ENCODE data around the gene GPR158.

Gene GPR158

GRCh38 chr10:25405871-25406270 lies 231.1 kb downstream of the GPR158 start:
- no peak for DNase-seq

- no peak for DNase-seq
Observed at GRCh38 chr10:25417611-25418010, 242.8 kb downstream of the GPR158 start.

GRCh38 chr10:25425776-25426175 lies 251.0 kb downstream of the GPR158 start:
- DNase-seq = no peak

- DNase-seq = no peak
Observed at GRCh38 chr10:25436431-25436830, 261.6 kb downstream of the GPR158 start.

GRCh38 chr10:25441270-25441669 lies 266.5 kb downstream of the GPR158 start:
- DNase-seq = no peak

- no peak for DNase-seq
Observed at GRCh38 chr10:25444266-25444665, 269.5 kb downstream of the GPR158 start.

- no peak for DNase-seq
Observed at GRCh38 chr10:25451401-25451800, 276.6 kb downstream of the GPR158 start.

- DNase-seq = no peak
Observed at GRCh38 chr10:25453619-25454018, 278.8 kb downstream of the GPR158 start.

- DNase-seq = no peak
Observed at GRCh38 chr10:25455980-25456567, 281.3 kb downstream of the GPR158 start.

- no peak for DNase-seq
Observed at GRCh38 chr10:25457552-25457951, 282.8 kb downstream of the GPR158 start.

GRCh38 chr10:25465582-25466372 lies 291.0 kb downstream of the GPR158 start:
- DNase-seq = no peak

- DNase-seq = no peak
Observed at GRCh38 chr10:25467881-25468280, 293.1 kb downstream of the GPR158 start.

- DNase-seq = no peak
Observed at GRCh38 chr10:25481467-25481866, 306.7 kb downstream of the GPR158 start.

GRCh38 chr10:25483999-25484398 lies 309.2 kb downstream of the GPR158 start:
- no peak for DNase-seq

GRCh38 chr10:25487266-25487665 lies 312.5 kb downstream of the GPR158 start:
- DNase-seq = no peak

- DNase-seq = no peak
Observed at GRCh38 chr10:25492040-25492439, 317.2 kb downstream of the GPR158 start.

- DNase-seq = no peak
Observed at GRCh38 chr10:25492680-25493079, 317.9 kb downstream of the GPR158 start.

- DNase-seq = no peak
Observed at GRCh38 chr10:25493122-25493893, 318.5 kb downstream of the GPR158 start.

GRCh38 chr10:25497246-25497645 lies 322.4 kb downstream of the GPR158 start:
- DNase-seq = no peak

GRCh38 chr10:25498645-25499044 lies 323.8 kb downstream of the GPR158 start:
- no peak for DNase-seq

- DNase-seq = no peak
Observed at GRCh38 chr10:25501912-25502311, 327.1 kb downstream of the GPR158 start.

GRCh38 chr10:25502453-25502852 lies 327.7 kb downstream of the GPR158 start:
- no peak for DNase-seq

- no peak for DNase-seq
Observed at GRCh38 chr10:25504306-25504705, 329.5 kb downstream of the GPR158 start.

- no peak for DNase-seq
Observed at GRCh38 chr10:25504838-25505237, 330.0 kb downstream of the GPR158 start.
